Ovary (tissue), 9 donors: ENCODE data around the gene DNAL4. TPM values are rescaled to one million over a fixed set of nuclear protein-coding genes. Genes with fewer than 3 reads are reported as not detected.

Experiments
- DNase-seq, 5 donors: peaks; one replicate each; pipeline ENCODE4 v3.0.0-alpha.2; 2019 to 2020
- H3K27ac ChIP-seq, 2 donors: fragments of 200-600 bp; one replicate each; pipeline versions ENCODE4 v1.5.1 to v1.8.0; 2019 to 2022
- H3K27me3 ChIP-seq: fragments of 200-600 bp; one replicate; pipeline ENCODE4 v1.8.0; 2022
- H3K36me3 ChIP-seq: fragments of 200-600 bp; sonication (generic); one replicate; pipeline ENCODE4 v1.5.1; 2019
- H3K4me1 ChIP-seq: one replicate; pipeline ENCODE4 v1.8.1; 2013; ENCODE audit warnings: mild to moderate bottlenecking, moderate library complexity; ENCODE audit not compliant: insufficient read depth
- H3K4me3 ChIP-seq: fragments of 200-600 bp; sonication (generic); one replicate; pipeline ENCODE4 v1.5.1; 2017
- H3K9me3 ChIP-seq, 2 donors: fragments of 200-600 bp in 1 of 2; sonication (generic) in 1 of 2; one replicate each; pipeline versions ENCODE4 v1.5.1 to v1.8.1; 2013 to 2019; ENCODE audit warnings: mild to moderate bottlenecking in 1 of 2, moderate library complexity in 1 of 2
- EP300 ChIP-seq: sonication (generic); formaldehyde crosslinking; IDR thresholded peaks from one replicate; pipeline ENCODE4 v1.6.1; 2017; ENCODE audit warnings: antibody characterized with exemption
- POLR2A ChIP-seq: fragments of 450-650 bp; IDR thresholded peaks from one replicate; pipeline ENCODE4 v1.6.1; 2017; ENCODE audit warnings: antibody characterized with exemption, mild to moderate bottlenecking, moderate library complexity
- WGBS, 3 donors: extraction: QIAGEN DNeasy Blood & Tissue Kit in 1 of 3; methylation state at CpG; one replicate each; pipeline versions ENCODE4 v1.1.5 to v1.1.7; 2013 to 2017; 5-methylcytosine and 5-hydroxymethylcytosine counted together
- intact Hi-C, 4 donors: fragments of 100-400 bp; cut with DNase I; formaldehyde crosslinking; loops; one replicate each; pipeline versions ENCODE4 v1.11.0 to v1.15.1; 2022 to 2023
- polyA plus RNA-seq, 2 donors: library from polyadenylated mRNA; stranded (reverse); fragments of 200-250 nt in 1 of 2; fragments of 350-450 nt in 1 of 2; fragmentation: Illumina TruSeq in 1 of 2; extraction: RNeasy Lipid Tissue Mini Kit (QIAGEN cat#74804) in 1 of 2; gene quantifications; one replicate each; pipeline ENCODE4 v1.2.3, GENCODE V29; 2013 to 2014
- total RNA-seq, 7 donors: library from RNA; depleted of rRNA in 2 of 7; stranded (reverse); fragments of >200 nt in 2 of 7; fragmentation: NEBNext Ultra II Directional in 3 of 7; extraction: Animal tissue kit (Norgen Biotek cat#: 25700) in 3 of 7; gene quantifications; one replicate each; pipeline versions ENCODE4 v1.1.0 to v1.2.4, GENCODE V29; 2016 to 2023
- TF ChIP-seq, protein P1 (sequence below), 3 donors: fragments of 450-650 bp in 2 of 3; fragments of 200-600 bp in 1 of 3; IDR thresholded peaks; one replicate each; pipeline versions ENCODE4 v1.5.1 to v1.8.0; 2016 to 2022; ENCODE audit warnings: antibody characterized with exemption in 3 of 3, mild to moderate bottlenecking in 1 of 3
- donor health status: DM: no; HTN: no; CAD: no; lungs with moderate emphysema.
- donor health status: DM: no; HTN: no; CAD: no.
- donor health status: Bipolar disorder and iron deficiency.
- donor health status: DM: yes; HTN: yes; CAD: no.
- donor health status: DM: no; HTN: no; CAD: no.
- donor health status: DM: yes; HTN: yes; CAD: no.

The DNAL4 gene
- total and polyA plus RNA-seq, 9 donors, result 12.1 to 26.4 (median 16.3) TPM

DNA sequence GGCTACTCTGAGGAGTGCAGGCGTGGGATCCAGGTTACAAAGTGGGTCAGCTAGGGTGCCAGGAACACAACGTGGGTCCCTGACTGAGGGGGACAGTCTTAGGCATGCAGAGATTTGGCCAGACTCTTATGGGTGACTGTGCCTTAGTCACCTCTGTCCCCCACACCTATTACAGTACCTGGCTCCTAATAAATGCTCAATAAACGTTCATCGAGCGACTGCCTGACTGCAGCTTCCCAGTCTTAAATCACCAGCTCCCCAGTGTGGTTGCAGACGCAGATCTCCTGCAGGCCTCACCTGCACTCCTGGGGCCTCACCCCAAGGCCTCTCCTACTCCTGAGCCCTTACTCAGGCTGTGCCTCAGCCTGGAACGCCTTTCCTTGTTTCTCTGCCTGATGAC, 34.9 kb downstream of the DNAL4 start:
- Histone ChIP-seq H3K9me3 (no peaks in the 10 kb centered on the region), H3K36me3 (no peaks in the 10 kb centered on the region), H3K27ac (no peak overlapping the region), H3K4me3 (no peak overlapping the region), H3K4me1 (peaks cover 2% of the 10 kb centered on the region), H3K27me3 (no peaks in the 10 kb centered on the region)
- intact Hi-C loops, result loop anchor here in 1 of 4 donors (2.0 kb wide), 1 partner anchor 18 kb away; no protein-coding TSS in a partner anchor
- WGBS, 3 donors, result 83 to 90% (median 85%) methylated on average over 7 of the region's 7 CpGs
- TF ChIP-seq POLR2A (no peak), EP300 (no peak)
- TF ChIP-seq, protein P1, sequence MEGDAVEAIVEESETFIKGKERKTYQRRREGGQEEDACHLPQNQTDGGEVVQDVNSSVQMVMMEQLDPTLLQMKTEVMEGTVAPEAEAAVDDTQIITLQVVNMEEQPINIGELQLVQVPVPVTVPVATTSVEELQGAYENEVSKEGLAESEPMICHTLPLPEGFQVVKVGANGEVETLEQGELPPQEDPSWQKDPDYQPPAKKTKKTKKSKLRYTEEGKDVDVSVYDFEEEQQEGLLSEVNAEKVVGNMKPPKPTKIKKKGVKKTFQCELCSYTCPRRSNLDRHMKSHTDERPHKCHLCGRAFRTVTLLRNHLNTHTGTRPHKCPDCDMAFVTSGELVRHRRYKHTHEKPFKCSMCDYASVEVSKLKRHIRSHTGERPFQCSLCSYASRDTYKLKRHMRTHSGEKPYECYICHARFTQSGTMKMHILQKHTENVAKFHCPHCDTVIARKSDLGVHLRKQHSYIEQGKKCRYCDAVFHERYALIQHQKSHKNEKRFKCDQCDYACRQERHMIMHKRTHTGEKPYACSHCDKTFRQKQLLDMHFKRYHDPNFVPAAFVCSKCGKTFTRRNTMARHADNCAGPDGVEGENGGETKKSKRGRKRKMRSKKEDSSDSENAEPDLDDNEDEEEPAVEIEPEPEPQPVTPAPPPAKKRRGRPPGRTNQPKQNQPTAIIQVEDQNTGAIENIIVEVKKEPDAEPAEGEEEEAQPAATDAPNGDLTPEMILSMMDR (IDR thresholded peaks at IDR 0.05), result no peak
- DNase-seq, result no peak

DNA sequence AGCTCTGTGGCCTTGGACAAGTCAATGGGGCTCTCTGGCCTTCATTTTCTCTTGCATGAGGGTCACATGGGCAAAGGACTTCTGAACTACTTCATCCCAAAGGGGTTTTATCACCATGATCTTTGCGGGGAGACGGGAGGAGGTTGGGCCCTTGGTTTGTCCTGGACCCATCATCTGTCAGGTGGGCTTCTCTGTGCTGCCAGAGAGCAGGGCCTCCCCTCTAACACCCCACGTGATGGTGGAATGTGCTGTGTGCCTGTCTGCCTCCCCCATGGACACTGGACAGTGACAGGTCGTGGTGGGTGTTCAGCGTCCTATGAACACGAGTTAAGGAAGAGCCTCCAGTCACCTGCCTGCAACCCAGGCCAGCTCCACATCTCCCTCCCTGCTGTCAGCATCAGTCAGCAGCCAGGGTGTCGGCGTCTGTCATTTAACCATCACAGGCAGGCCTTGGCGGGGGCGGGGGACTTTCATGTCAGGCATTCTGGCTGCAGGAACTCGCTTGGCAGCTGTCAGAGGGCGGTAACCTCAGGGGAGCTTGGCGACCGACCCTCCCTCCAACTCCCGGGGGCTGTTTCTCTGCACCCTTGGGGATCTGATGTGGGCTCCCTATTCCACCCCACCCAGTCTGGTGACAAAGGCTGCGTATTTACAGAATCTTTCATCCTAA, 35.5 kb downstream of the DNAL4 start:
- H3K9me3 ChIP-seq, result no peaks in the 10 kb centered on the region
- H3K36me3 ChIP-seq, result no peaks in the 10 kb centered on the region
- DNase-seq, result no peak
- intact Hi-C loops, result loop anchor here in 1 of 4 donors (2.0 kb wide), 1 partner anchor 18 kb away; no protein-coding TSS in a partner anchor
- H3K4me1 ChIP-seq, result no peaks in the 10 kb centered on the region
- no peaks in the 10 kb centered on the region for H3K27me3 ChIP-seq
- no peak overlapping the region for H3K27ac ChIP-seq
- TF ChIP-seq, protein P1 (IDR thresholded peaks at IDR 0.05), result no peak
- no peak for TF ChIP-seq POLR2A
- TF ChIP-seq EP300, result no peak
- WGBS, 3 donors, result 85% methylated on average over 16 of the region's 16 CpGs
- H3K4me3 ChIP-seq, result no peak overlapping the region

DNA sequence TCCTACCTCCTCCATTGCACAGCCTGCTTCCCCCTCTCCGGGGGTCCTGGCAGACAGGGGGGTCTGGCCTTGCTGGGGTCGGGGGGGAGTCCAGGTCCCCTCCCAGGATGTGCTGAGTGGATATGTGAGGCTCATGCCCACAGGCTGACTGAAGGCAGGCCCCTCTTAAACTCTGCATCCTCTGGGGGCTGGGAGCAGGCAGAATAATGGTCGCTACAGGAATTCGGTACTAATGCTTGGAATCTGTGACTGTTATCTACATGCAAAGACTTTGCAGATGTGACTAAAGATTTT, 36.5 kb downstream of the DNAL4 start:
- Histone ChIP-seq H3K9me3 (no peaks in the 10 kb centered on the region), H3K27ac (no peak overlapping the region), H3K36me3 (no peaks in the 10 kb centered on the region), H3K4me1 (no peaks in the 10 kb centered on the region), H3K4me3 (no peak overlapping the region), H3K27me3 (no peaks in the 10 kb centered on the region)
- no peak for DNase-seq
- 77 to 80% (median 79%) methylated on average over 4 of the region's 4 CpGs for WGBS, 3 donors
- intact Hi-C loops, result no loop called here
- TF ChIP-seq, protein P1 (IDR thresholded peaks at IDR 0.05), result no peak
- TF ChIP-seq POLR2A (no peak), EP300 (no peak)

DNA sequence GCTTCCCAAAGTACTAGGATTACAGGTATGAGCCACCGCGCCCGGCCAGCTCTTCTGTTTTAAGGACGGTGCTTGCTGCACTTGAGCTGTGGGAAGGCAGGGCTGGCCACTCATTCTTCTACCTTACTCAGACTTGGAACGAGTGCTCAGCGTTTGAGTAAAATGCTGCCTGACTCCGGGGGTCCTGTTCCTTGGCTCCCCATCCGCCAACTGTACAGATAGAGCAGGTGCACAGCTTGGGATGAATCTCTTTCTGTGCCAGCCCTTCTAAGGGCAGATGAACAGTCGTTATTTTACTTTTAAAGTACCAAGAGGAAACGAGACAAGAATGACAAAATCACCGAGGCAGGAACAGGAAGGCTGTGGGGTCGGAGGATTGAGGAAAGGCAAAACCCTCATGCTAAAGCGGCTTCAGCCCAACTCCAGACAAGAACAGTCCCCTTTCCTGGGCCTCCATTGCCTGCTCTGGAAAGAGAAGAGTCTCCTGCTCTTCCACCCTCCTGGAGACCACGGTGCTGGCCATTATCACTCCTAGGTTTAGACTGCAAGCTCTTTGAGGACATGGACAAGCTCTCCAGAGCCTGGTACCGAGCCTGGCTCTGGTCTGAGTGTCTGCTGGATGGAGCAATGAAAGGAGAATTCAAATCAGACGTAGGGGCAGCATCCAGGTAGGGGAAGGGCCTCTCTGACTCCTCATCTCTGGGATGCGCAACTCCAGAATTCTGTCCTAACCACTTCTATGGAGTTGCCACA, 37.1 kb downstream of the DNAL4 start:
- Histone ChIP-seq H3K27ac (peak overlapping the region in 1 of 2 donors; percentile 94), H3K9me3 (no peaks in the 10 kb centered on the region), H3K27me3 (no peaks in the 10 kb centered on the region), H3K4me1 (no peaks in the 10 kb centered on the region), H3K4me3 (no peak overlapping the region), H3K36me3 (no peaks in the 10 kb centered on the region)
- no peak for DNase-seq
- no peak for TF ChIP-seq EP300
- TF ChIP-seq POLR2A, result no peak
- TF ChIP-seq, protein P1 (IDR thresholded peaks at IDR 0.05), result no peak
- WGBS, 3 donors, result 70 to 75% (median 72%) methylated on average over 17 of the region's 17 CpGs
- intact Hi-C loops, result no loop called here
